HL-60/S4 (cell line): ENCODE results near the gene ABCA7.
"Not testable (repeated sequence)": the region's sequence is repeated elsewhere in the genome, so short reads cannot be mapped to it uniquely, and the experiment has no call there.

Source experiments
- in situ Hi-C: fragments of 300-500 bp; cut with MboI; formaldehyde crosslinking; loops from 2 replicates; pipeline ENCODE4 v1.14.3; 2022; ENCODE audit warnings: low sequenced_read_pairs

The ABCA7 gene

DNA sequence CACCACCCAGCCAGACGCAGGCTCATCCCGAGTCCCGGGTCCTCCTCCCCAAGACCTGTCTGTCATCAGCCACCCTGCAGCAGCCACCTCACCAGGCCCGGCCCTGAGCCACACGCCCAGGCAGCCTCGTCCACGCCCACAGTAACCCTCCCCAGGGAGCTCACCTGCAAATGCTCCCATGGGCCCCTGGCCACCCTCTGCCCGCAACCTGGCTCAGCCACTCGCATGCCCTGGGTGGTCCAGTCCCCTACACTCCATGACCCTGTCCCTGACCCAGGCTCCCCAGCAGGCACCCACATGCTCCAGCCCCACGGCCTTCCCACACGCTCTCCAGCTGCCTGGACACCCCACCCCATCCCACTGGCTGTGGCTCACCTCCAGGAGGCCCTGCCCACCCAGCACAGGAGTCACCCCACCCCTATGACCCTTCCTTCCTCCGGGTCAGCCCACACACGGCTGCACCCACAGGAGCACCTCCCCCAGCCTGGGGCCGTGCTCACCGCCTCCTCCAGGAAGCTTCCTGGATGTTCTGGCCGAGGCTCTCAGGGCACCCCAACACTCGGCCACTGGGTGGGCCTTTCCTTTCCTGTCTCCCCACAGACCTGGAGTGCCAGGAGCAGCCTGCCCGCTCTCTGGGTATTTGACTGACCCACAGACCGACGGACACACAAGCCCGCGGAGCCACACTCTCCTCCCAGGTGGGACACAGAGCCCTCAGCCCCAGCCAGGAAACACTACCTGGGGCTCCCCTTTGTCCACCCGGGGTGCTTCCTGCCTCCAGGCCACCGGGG, 22.6 kb upstream of the ABCA7 start:
- in situ Hi-C loops: no loop called here

- in situ Hi-C loops: no loop called here
Measured at GRCh38 chr19:1017906-1018305, 22.0 kb upstream of the ABCA7 start.

- in situ Hi-C loops: no loop called here
Measured at GRCh38 chr19:1018393-1018792, 21.5 kb upstream of the ABCA7 start.

- in situ Hi-C loops: no loop called here
Measured at GRCh38 chr19:1018932-1019615, 20.8 kb upstream of the ABCA7 start.

GRCh38 chr19:1019616-1019961, 20.3 kb upstream of the ABCA7 start:
- in situ Hi-C loops: no loop called here

DNA sequence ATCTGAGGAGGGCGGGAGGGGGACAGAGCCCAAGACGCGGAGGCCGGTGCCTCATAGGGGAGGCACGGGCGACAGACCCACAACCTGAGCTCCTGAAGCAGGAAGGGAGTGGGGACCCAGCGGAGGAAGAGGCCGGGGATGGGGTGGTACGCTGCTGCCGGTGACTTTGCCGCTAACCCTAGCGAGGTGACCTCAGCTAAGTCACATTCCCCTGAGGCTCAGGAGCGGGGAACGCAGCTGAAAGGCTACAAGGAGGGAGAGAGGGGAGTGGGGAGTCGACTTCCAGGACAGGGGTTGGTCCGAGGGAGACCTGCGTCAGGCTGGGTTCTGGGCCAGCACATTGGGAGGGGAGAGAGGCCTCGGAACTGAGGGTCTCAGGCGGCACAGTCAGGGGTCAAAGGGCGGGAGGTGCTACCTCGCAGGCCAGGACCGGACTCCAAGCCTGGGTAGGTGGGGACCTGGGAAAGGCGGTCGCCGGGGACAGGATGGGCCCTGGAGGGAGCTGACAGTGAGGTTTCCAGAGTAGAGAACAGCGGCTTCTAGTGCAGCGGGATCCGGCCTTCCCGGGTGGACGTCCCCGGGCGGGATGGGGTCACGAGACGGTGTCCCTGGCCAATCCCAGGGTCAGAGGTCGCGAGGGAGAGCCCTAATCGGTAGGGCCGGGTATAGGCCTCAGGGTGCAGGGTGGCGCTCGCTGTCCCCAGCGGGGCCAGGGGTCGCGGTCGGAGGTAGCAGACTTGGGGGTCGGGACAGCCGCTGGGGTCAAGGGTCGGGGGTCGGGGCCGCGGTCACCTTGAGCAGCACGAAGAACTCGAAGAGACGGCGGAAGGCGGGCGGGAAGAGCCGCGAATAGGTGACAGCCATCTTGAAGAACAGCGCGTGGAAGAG, 19.7 kb upstream of the ABCA7 start:
- in situ Hi-C loops: no loop called here

GRCh38 chr19:1020868-1021425, 19.0 kb upstream of the ABCA7 start, which contains the start of gene TMEM259:
Gene TMEM259, minus strand, starts transcription at chr19:1021123. Its CDS starts 127 bp downstream, at chr19:1020996.
- in situ Hi-C loops: no loop called here

GRCh38 chr19:1023883-1024188, 16.1 kb upstream of the ABCA7 start:
- in situ Hi-C loops: not testable (repeated sequence)

- in situ Hi-C loops: not testable (repeated sequence)
Measured at GRCh38 chr19:1025080-1025479, 14.8 kb upstream of the ABCA7 start.

DNA sequence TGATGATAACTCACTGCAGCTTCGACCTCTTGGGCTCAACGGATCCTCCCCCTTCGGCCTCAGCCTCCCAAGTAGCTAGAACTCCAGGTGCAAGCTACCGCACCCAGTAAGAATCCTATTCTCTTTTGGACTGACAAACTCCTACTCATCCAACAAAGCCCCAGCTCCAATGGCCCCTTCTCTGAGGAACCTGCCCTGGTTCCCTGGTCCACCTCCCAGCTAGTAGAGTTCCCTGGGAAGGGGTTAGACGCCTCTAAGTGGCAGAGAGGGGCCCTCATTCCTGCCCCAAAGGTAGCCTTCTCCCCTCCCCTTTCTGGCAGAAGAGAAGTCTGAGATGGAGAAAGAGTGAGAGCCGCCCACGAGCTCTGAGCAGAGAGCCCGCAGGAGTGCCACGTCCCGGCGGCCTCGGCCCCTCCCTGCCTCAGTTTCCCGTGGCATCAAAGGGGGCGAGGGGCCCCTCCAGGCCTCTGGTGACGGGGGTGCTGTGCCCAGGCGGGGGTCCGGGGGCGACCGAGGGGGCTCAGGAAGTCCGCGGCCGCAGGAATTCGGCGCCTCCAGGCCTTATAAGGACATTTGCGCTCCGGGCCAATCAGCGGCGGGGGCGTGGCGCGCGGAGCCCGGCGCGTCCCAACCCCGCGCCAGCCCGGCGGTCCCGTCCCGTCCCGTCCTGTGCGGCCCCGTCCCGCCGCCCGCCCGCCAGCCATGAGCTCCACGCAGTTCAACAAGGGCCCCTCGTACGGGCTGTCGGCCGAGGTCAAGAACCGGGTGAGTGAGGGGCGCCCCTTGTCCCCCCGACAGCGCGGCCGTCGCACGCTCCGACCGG, 13.7 kb upstream of the ABCA7 start, which contains the start of gene CNN2:
Gene CNN2, plus strand, starts transcription at position 649 of the 823 bp plus-strand sequence. Its CDS starts 54 bp downstream, at position 703.
- in situ Hi-C loops: no loop called here

GRCh38 chr19:1026783-1027649, 12.9 kb upstream of the ABCA7 start:
- in situ Hi-C loops: no loop called here

DNA sequence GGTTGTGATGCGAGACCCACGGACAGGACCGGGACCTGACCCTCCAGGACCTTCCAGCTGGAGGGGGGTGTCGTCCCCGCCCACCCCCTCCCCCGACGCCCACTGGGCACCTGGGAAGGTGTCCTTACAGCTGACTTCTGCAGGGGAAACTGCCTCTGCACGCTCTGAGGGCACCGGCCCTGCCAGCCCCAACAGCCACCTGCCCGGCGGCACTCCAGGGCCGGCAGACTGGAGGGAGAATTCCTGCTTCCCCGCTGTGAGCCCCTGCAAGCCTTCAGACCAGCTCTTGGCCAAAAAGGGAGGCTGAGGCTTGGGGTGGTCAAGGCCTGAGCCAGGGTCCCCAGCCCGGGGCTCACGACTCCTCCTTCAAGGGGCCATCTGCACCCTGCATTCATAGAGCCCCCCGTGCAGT, 12.3 kb upstream of the ABCA7 start:
- in situ Hi-C loops: no loop called here

GRCh38 chr19:1028062-1028926, 11.6 kb upstream of the ABCA7 start:
- in situ Hi-C loops: no loop called here

DNA sequence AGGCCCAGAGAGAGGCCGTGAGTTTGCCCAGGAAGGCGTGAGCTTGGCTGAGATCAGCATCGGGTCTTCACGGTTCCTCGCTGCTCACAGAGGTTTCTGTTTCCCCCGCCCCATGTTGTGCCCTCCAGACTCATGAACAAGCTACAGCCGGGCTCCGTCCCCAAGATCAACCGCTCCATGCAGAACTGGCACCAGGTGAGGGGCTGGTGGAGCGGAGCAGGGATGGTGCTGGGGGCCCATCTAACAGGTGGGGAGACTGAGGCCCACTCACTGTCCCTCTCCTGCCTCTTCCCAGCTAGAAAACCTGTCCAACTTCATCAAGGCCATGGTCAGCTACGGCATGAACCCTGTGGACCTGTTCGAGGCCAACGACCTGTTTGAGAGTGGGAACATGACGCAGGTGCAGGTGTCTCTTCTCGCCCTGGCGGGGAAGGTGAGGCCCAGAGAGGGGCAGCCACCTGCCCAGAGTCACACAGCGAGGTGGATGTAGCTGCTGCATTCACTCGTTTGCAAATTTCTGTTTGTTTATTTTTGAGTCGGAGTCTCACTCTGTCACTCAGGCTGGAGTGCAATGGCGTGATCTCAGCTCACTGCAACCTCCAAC, 7.5 kb upstream of the ABCA7 start:
- in situ Hi-C loops: no loop called here

GRCh38 chr19:1035998-1036621, 3.8 kb upstream of the ABCA7 start:
- in situ Hi-C loops: no loop called here

GRCh38 chr19:1037621-1038064, 2.3 kb upstream of the ABCA7 start:
- in situ Hi-C loops: no loop called here

DNA sequence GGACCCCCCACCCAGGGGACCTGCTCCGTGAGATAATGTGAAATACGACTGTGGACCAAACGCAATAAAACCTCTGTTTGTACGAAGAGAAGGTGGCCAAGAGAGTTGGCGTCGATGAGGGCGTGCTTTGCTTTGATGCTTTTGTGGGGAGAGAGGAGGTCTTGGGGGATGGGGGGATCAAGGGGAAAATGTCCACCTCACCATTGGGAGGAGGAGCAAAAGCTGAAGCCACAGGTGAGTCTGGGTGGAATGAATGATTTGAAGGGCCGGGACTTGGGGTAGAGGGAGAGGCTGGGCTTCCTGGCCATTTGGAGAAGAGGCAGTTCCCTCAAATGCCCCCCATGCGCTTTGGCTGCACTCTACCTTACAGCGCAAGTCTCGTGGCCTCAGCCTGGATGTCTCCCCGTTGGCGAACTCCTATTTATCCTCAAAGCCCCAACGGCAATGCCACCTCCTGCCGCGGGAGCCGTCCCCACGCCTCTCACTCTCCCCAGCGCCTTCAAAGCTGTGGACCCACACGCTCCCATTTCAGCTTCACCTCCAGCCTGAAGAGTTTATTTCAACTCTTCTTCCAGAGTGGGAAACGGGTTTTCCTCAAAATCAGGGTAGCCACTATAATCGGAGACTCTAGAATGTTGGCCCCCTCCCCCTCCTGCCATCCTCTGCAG, 795 bp upstream of the ABCA7 start:
- in situ Hi-C loops: no loop called here
